Activated CD4-positive, alpha-beta memory T cell treated with anti-CD3 and anti-CD28 coated beads for 36 hours (primary cell): Measurements from ENCODE around the gene SLC10A6. TPM values are rescaled to one million over a fixed set of nuclear protein-coding genes. Genes with fewer than 3 reads are reported as not detected.
A peak's percentile ranks its signal among the peaks of the same experiment; 100 is the strongest.

Source experiments
- CTCF ChIA-PET: fragments of 350-600 bp; sonication (Branson Sonifier 250); formaldehyde crosslinking; loops from one replicate; lab custom pipeline; 2021; ENCODE audit warnings: antibody characterized with exemption, inconsistent platforms; lab: Charles Lee
- POLR2A ChIA-PET: fragments of 350-600 bp; sonication (Branson Sonifier 250); formaldehyde crosslinking; loops from one replicate; lab custom pipeline; 2021; ENCODE audit warnings: antibody characterized with exemption; lab: Charles Lee
- DNase-seq: peaks from one replicate; pipeline ENCODE4 v3.0.0-alpha.2; 2020
- H3K27ac Mint-ChIP-seq: one replicate; pipeline ENCODE4 v1.8.0; 2021; ENCODE audit warnings: mixed read lengths
- H3K27me3 Mint-ChIP-seq: one replicate; pipeline ENCODE4 v1.8.0; 2021; ENCODE audit warnings: mixed read lengths
- H3K36me3 Mint-ChIP-seq: one replicate; pipeline ENCODE4 v1.8.0; 2021; ENCODE audit warnings: mixed read lengths
- H3K4me1 Mint-ChIP-seq: one replicate; pipeline ENCODE4 v1.8.0; 2021; ENCODE audit warnings: low read depth, mixed read lengths
- H3K4me3 Mint-ChIP-seq: one replicate; pipeline ENCODE4 v1.8.0; 2021; ENCODE audit warnings: mild to moderate bottlenecking, mixed read lengths
- H3K9me3 Mint-ChIP-seq: one replicate; pipeline ENCODE4 v1.8.0; 2021; ENCODE audit warnings: mixed read lengths
- intact Hi-C: fragments of 100-400 bp; cut with micrococcal nuclease; formaldehyde crosslinking; loops from one replicate; pipeline ENCODE4 v1.15.1; 2023
- total RNA-seq, 2 experiments: library from RNA; stranded (reverse); gene quantifications; one replicate each; pipeline ENCODE4 v1.2.3, GENCODE V29; 2021

Gene SLC10A6, protein sequence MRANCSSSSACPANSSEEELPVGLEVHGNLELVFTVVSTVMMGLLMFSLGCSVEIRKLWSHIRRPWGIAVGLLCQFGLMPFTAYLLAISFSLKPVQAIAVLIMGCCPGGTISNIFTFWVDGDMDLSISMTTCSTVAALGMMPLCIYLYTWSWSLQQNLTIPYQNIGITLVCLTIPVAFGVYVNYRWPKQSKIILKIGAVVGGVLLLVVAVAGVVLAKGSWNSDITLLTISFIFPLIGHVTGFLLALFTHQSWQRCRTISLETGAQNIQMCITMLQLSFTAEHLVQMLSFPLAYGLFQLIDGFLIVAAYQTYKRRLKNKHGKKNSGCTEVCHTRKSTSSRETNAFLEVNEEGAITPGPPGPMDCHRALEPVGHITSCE
- total RNA-seq, result not detected

DNA sequence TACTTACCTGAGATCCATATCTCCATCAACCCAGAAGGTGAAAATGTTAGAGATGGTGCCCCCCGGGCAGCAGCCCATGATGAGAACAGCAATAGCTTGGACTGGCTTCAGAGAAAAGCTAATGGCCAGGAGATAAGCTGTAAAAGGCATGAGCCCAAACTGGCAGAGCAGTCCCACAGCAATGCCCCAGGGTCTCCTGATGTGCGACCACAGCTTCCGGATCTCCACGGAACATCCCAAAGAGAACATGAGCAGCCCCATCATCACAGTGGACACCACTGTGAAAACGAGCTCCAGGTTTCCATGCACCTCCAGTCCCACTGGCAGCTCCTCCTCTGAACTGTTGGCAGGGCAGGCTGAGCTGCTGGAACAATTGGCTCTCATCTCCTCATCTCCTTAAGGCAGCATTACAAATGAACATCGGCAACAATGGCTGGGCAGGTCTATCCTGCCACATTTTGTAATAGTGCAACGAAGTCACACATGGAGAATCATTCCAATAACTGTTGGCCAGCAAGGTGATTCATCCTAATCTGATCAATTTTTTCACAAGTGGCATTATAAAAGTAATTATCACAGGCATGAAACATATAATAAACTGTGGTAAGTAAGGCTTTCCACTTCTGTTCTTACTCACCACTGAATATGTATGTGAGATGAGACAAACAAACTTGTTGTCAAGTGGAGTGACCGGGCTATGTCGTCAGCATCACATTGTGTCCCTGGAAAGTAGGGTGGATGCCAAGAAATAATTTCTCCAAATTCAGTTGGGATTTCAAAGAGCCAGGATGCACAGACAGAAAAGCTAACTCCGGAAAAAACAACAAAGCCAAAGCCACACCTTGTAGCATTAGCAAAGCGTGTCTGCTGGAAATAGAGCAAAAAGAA is at the start of gene SLC10A6:
Gene SLC10A6, minus strand, starts transcription at position 653 of the 888 bp plus-strand sequence. Its CDS starts 269 bp downstream, at position 384.
- H3K4me1 Mint-ChIP-seq, result no peaks in the 10 kb centered on the region
- intact Hi-C loops, result no loop called here
- no peak within 1 kb of the TSS for H3K27ac Mint-ChIP-seq
- ChIA-PET POLR2A (no interaction called here), CTCF (no interaction called here)
- DNase-seq, result no peak
- no peaks in the 10 kb centered on the region for H3K9me3 Mint-ChIP-seq
- no peak within 1 kb of the TSS for H3K4me3 Mint-ChIP-seq
- peaks cover 6% of the 10 kb centered on the region for H3K27me3 Mint-ChIP-seq
- H3K36me3 Mint-ChIP-seq, result no peaks in the 10 kb centered on the region

DNA sequence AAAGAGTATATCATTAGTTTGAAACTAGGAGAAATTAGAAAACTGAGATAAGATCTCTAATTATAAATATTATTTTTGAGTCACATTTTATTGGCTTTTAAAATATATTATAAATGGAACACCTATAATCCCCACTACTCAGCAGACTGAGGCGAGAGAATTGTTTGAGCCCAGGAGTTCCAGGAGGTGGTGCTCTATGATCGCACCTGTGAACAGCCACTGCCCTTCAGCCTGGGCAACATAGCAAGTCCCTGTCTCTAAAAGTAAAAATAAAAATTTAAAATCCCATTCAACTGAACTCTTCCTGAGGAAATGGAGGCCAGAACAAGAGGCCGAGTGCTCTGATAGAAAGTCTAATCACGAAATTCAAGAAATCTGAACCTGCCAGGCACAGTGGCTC is 49.4 kb upstream of the SLC10A6 start:
- H3K4me3 Mint-ChIP-seq, result no peak overlapping the region
- no peaks in the 10 kb centered on the region for H3K4me1 Mint-ChIP-seq
- DNase-seq, result peak; percentile 12
- CTCF ChIA-PET, result interaction anchor here (2.5 to 4.3 kb wide), 2 partner anchors 399 to 402 kb away, joined by 15 to 23 read pairs; no protein-coding TSS in a partner anchor
- peaks cover 3% of the 10 kb centered on the region for H3K27me3 Mint-ChIP-seq
- H3K9me3 Mint-ChIP-seq, result no peaks in the 10 kb centered on the region
- H3K27ac Mint-ChIP-seq, result no peak overlapping the region
- intact Hi-C loops, result no loop called here
- POLR2A ChIA-PET, result no interaction called here
- no peaks in the 10 kb centered on the region for H3K36me3 Mint-ChIP-seq

DNA sequence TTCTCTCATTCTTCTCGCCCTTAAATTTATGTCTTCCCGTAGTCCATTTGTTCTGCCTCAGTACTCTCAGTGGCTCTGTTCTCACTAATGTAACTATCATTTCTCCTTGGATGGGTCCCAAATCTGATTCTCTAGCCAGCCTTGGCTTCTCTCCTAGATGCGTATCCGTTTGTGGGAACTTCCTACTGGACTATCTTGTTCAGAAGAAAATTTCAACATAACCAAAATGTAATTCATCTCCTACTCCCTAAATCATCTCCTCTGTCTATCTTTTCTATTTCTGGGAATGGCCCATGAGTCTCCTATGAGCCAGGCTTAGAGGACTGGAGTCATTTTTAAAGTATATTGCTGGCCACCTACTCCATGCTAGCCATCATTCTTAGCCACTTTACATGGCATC is 47.4 kb upstream of the SLC10A6 start:
- POLR2A ChIA-PET, result no interaction called here
- H3K36me3 Mint-ChIP-seq, result no peaks in the 10 kb centered on the region
- CTCF ChIA-PET, result interaction anchor here (0.7 to 4.3 kb wide), 7 partner anchors 11 to 403 kb away, joined by 3 to 23 read pairs (median 4); no protein-coding TSS in a partner anchor
- no peak overlapping the region for H3K27ac Mint-ChIP-seq
- H3K4me3 Mint-ChIP-seq, result no peak overlapping the region
- no peaks in the 10 kb centered on the region for H3K9me3 Mint-ChIP-seq
- no peaks in the 10 kb centered on the region for H3K4me1 Mint-ChIP-seq
- peaks cover 8% of the 10 kb centered on the region for H3K27me3 Mint-ChIP-seq
- DNase-seq, result no peak
- intact Hi-C loops, result no loop called here

DNA sequence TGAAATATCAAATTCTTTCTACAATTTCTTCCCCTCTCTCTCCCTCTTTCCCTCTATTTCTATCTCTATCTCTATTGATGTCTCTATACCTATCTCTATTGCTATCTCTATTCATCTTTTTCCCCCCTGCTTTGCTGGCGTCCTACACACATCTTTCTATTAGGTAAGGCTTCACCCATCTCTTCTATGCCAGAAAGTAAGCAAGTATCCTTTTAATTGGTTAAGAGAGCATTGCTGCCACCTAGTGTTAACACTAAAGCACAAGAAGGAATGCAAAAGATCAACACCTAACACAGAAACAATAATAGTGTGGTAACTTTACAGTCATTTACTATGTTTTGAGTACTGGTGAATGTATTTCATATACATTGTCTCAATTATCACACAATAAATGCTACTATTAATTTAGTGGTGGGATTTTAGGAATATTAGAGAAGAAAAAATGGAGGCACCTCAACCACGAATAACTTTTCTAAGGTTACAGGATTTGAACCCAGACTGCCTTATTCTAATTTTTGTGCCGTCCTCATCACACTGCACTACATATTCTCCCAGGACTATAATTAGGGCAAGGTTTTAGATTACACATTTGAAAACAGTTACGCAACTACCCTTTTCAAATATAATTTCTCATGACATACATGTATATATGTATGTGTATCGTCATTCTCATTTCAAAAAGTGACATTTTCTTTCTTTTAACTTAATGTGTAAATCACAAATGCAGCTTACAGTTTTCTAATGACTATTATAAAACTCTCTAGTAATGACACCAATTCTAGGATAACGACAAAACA is 46.7 kb upstream of the SLC10A6 start:
- POLR2A ChIA-PET, result no interaction called here
- Mint-ChIP-seq H3K27ac (no peak overlapping the region), H3K36me3 (no peaks in the 10 kb centered on the region), H3K9me3 (no peaks in the 10 kb centered on the region), H3K4me3 (no peak overlapping the region), H3K4me1 (no peaks in the 10 kb centered on the region), H3K27me3 (peaks cover 15% of the 10 kb centered on the region)
- CTCF ChIA-PET, result interaction anchor here (0.7 to 2.2 kb wide), 7 partner anchors 11 to 400 kb away, joined by 3 to 64 read pairs (median 4); no protein-coding TSS in a partner anchor
- intact Hi-C loops, result loop anchor here (1.0 kb wide), 3 partner anchors 243 to 398 kb away; no protein-coding TSS in a partner anchor
- DNase-seq, result no peak

DNA sequence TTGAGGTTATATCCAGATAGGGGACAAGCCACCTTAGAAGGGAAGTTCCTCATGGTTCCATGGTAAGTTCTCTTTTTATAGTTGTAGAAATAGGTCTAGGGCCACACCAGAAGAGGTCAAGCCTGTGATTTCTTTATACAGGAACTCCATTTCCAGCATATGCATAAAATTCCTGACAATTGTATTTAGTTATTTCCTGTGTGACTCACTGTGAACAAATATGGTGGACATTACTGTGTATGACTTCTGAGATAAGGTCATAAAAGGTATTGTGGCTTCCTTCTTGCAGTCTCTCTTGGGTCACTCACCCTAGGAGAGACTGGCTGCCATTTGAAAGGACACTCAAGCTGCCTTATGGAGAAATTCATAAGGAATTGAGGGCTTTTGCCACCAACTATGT is 45.3 kb upstream of the SLC10A6 start:
- Mint-ChIP-seq H3K27ac (no peak overlapping the region), H3K4me1 (no peaks in the 10 kb centered on the region), H3K36me3 (no peaks in the 10 kb centered on the region), H3K9me3 (no peaks in the 10 kb centered on the region), H3K27me3 (peaks cover 20% of the 10 kb centered on the region), H3K4me3 (no peak overlapping the region)
- ChIA-PET CTCF (interaction anchor here (0.8 to 2.2 kb wide), 5 partner anchors 372 to 400 kb away, joined by 4 to 64 read pairs (median 5); no protein-coding TSS in a partner anchor), POLR2A (no interaction called here)
- DNase-seq, result no peak
- intact Hi-C loops, result loop anchor here (5.0 kb wide), 1 partner anchor 297 kb away; no protein-coding TSS in a partner anchor

DNA sequence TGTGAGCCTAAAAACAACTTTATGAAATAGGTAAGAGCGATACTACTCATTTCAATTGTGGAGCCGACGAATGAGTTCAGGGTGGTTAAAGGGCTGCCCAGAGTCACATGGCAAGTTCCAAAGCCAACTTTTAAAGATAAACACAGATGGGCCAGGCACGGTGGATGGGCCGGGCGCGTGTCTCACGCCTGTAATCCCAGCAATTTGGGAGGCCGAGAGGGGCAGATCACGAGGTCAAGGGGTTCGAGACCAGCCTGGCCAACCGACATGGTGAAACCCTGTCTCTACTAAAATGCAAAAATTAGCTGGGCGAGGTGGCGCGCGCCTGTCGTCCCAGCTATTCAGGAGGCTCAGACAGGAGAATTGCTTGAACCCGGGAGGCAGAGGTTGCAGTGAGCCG is 44.0 kb upstream of the SLC10A6 start:
- POLR2A ChIA-PET, result interaction anchor here (0.8 kb wide), 1 partner anchor 327 kb away, joined by 3 read pairs; no protein-coding TSS in a partner anchor
- Mint-ChIP-seq H3K27me3 (peaks cover 20% of the 10 kb centered on the region), H3K4me1 (no peaks in the 10 kb centered on the region), H3K36me3 (no peaks in the 10 kb centered on the region), H3K27ac (no peak overlapping the region), H3K4me3 (no peak overlapping the region), H3K9me3 (no peaks in the 10 kb centered on the region)
- intact Hi-C loops, result loop anchor here (5.0 kb wide), 1 partner anchor 296 kb away; no protein-coding TSS in a partner anchor
- no peak for DNase-seq
- CTCF ChIA-PET, result interaction anchor here (1.0 to 1.5 kb wide), 5 partner anchors 11 to 398 kb away, joined by 3 to 11 read pairs (median 3); no protein-coding TSS in a partner anchor

DNA sequence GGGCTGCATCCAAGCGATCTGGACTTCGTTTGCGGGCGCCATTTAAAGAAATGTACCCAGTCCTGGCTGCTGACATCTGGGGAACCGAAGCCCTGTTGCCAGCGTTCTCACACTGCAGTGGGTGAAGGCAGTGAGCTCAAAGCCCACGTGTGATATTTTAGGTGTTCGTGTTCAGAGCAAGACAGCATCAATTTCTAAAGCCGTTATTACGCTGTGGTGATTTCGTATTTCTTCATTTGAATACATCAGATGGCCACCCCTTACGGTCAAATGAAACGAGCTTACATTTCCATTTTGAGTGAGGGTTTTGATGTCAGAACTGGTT is 43.4 kb upstream of the SLC10A6 start:
- DNase-seq, result no peak
- intact Hi-C loops, result loop anchor here (5.0 kb wide), 1 partner anchor 295 kb away; no protein-coding TSS in a partner anchor
- ChIA-PET CTCF (interaction anchor here (1.0 to 1.5 kb wide), 4 partner anchors 14 to 398 kb away, joined by 3 to 11 read pairs (median 4); no protein-coding TSS in a partner anchor), POLR2A (interaction anchor here (0.8 kb wide), 1 partner anchor 327 kb away, joined by 3 read pairs; no protein-coding TSS in a partner anchor)
- Mint-ChIP-seq H3K27ac (no peak overlapping the region), H3K36me3 (no peaks in the 10 kb centered on the region), H3K4me3 (peak overlapping the region; percentile 64), H3K27me3 (peaks cover 20% of the 10 kb centered on the region), H3K9me3 (no peaks in the 10 kb centered on the region), H3K4me1 (no peaks in the 10 kb centered on the region)

DNA sequence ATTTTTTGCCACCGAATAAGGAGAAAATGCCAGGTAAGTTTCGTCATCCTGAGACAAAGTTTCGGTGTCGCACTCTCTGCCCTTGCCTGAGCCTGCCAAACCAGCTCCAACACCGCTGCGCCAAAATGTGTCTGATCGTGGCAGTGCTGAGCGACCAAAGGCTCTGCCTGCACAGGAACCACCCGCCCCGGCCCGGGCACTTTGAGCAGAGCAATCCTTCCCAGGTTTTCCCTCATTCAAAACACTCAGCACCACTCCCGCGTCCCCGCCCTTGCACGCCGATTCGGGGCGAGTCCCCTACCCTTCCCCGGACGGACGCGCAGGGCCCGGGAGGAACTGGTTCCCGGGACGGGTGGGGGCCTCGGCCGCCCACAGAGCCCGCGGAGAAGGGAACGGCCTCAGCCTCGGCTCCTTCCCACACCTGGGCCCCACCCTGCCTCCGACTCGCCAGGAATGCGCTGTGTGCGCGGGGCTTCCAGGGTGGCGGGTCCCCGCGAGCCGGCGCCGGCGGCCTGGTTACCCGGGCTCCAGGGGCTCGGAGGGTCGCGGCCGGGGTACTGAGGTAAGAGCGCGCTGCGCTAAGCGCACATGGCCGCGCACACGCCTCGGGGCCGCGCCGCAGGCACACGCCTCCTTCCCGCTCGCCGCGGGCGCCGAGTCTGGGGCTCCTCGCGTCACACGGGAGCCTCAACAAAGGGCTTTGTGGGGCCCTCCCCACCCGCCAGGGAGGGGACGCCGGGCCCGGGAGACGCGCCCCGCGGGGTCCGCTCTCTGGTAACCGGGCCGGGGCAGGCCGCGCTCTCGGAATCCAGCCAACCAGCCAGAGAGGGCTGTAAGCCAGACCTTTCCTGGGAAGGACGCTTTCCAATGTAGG is 42.8 kb upstream of the SLC10A6 start, which contains the start of gene C4orf36:
Gene C4orf36, minus strand, starts transcription at position 661 of the 874 bp plus-strand sequence. CDS start 902 bp downstream, outside the sequence.
- Mint-ChIP-seq H3K4me3 (peak within 1 kb of the TSS; percentile 73), H3K27me3 (peaks cover 20% of the 10 kb centered on the region), H3K36me3 (no peaks in the 10 kb centered on the region), H3K4me1 (no peaks in the 10 kb centered on the region), H3K27ac (no peak within 1 kb of the TSS), H3K9me3 (no peaks in the 10 kb centered on the region)
- POLR2A ChIA-PET, result interaction anchor here (0.8 kb wide), 1 partner anchor 328 kb away, joined by 3 read pairs; no protein-coding TSS in a partner anchor
- CTCF ChIA-PET, result interaction anchor here (1.0 to 1.5 kb wide), 4 partner anchors 13 to 397 kb away, joined by 3 to 11 read pairs (median 4); no protein-coding TSS in a partner anchor
- intact Hi-C loops, result loop anchor here (5.0 kb wide), 1 partner anchor 295 kb away; no protein-coding TSS in a partner anchor
- peak; percentile 56 for DNase-seq

DNA sequence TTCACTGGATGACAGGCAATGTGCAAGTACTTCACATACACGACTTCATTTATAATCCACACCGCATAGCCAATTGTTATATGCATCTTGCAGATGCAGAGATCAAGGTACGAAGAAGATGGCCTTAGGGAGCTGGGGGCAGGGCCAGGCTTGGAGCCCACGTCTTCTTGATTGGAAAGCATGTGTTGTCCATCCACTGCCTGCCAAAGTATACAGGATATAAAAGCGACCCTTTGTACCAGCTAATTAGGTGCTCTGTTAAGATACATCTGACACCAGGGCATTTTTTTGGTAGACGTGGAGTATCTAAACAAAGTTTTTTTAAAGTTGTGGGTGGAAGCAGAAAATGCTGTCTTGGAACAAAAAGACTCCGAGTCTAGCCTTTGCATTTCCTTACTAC is 41.6 kb upstream of the SLC10A6 start:
- CTCF ChIA-PET, result interaction anchor here (0.6 to 1.4 kb wide), 3 partner anchors 391 to 396 kb away, joined by 3 to 5 read pairs (median 3); no protein-coding TSS in a partner anchor
- H3K4me3 Mint-ChIP-seq, result peak overlapping the region; percentile 73
- H3K27me3 Mint-ChIP-seq, result peaks cover 20% of the 10 kb centered on the region
- H3K4me1 Mint-ChIP-seq, result no peaks in the 10 kb centered on the region
- POLR2A ChIA-PET, result no interaction called here
- intact Hi-C loops, result loop anchor here (5.0 kb wide), 1 partner anchor 293 kb away; no protein-coding TSS in a partner anchor
- no peaks in the 10 kb centered on the region for H3K36me3 Mint-ChIP-seq
- no peaks in the 10 kb centered on the region for H3K9me3 Mint-ChIP-seq
- no peak for DNase-seq
- H3K27ac Mint-ChIP-seq, result no peak overlapping the region

DNA sequence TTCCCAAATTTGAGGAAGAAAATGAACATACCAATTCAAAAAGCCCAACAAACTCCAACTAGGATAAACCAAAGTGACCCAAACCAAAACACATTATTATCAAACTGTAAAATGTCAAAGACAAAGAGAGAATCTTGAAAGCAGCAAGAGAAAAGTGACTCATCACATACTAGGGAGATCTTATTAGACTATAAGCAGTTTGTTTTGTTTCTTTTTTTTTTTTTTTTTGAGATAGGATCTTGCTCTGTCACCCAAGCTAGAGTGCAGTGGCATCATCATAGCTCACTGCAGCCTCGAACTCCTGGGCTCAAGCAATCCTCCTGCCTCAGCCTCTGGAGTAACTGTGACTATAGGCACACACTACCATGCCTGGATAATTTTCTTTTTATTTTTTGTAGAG is 30.5 kb upstream of the SLC10A6 start:
- Mint-ChIP-seq H3K36me3 (peaks cover 5% of the 10 kb centered on the region), H3K27ac (no peak overlapping the region), H3K4me1 (no peaks in the 10 kb centered on the region), H3K4me3 (no peak overlapping the region), H3K27me3 (no peaks in the 10 kb centered on the region), H3K9me3 (peaks cover 17% of the 10 kb centered on the region)
- ChIA-PET POLR2A (no interaction called here), CTCF (interaction anchor here (1.2 to 1.4 kb wide), 2 partner anchors 9 to 13 kb away, joined by 3 read pairs; no protein-coding TSS in a partner anchor)
- intact Hi-C loops, result no loop called here
- no peak for DNase-seq
